Vagina (tissue), 2 donors: ENCODE measurements around the gene GPR108.

Experiments used
- CTCF ChIP-seq, 3 experiments: fragments of 450-650 bp in 2 of 3; fragments of 200-600 bp in 1 of 3; sonication (generic) in 1 of 3; IDR thresholded peaks; one replicate each; pipeline ENCODE4 v1.5.1; 2017 to 2019; ENCODE audit warnings: antibody characterized with exemption in 3 of 3, mild to moderate bottlenecking in 2 of 3, moderate library complexity in 2 of 3
- POLR2A ChIP-seq, 2 donors: fragments of 450-650 bp; IDR thresholded peaks; one replicate each; pipeline ENCODE4 v1.6.1; 2017; ENCODE audit warnings: antibody characterized with exemption in 2 of 2, mild to moderate bottlenecking in 2 of 2, moderate library complexity in 2 of 2

DNA sequence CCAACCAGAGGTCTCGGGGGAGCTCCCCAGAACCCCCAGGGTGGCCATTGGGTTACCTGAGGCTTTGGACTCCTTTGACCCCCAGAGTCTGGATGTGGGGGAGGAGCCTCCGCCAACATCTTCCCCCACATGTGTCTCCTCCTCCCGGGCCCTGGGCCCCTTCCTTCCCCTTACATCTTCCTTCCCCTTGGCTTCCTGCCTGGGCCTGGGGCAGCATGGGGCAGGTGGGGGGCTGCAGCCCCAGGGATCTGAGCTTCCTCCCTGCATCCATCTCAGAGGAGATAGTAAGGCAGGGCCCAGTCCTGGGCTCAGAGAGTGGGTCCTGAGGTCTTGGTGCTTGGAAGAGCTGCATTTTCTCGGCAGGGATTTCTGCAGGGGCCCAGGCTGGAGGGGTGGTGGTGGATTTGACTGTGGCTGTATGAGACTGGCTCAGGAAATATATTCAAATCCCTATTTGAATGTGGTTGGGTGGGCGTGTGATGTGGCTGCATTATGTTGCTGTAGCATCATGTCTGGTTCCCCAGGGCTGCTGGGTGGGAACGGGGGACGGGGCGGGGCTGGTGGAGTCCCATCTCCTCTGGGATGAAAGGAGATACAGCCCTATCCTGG, 36.0 kb upstream of the GPR108 start:
- TF ChIP-seq CTCF (IDR thresholded peaks at IDR 0.05) (no peak), POLR2A (IDR thresholded peaks at IDR 0.05) (no peak)
